Fibroblast of skin of left quadriceps (primary cell): ENCODE data around the gene SEMA7A.

ENCODE experiments used
- DNase-seq, 2 experiments: peaks; one replicate each; pipeline ENCODE4 v3.0.0-alpha.2; 2013; ENCODE audit warnings: low read depth in 2 of 2

SEMA7A gene

GRCh38 chr15:74387141-74387541 is 46.6 kb downstream of the SEMA7A start:
- no peak for DNase-seq

- no peak for DNase-seq
Observed at GRCh38 chr15:74386496-74387140, 47.1 kb downstream of the SEMA7A start.

GRCh38 chr15:74385733-74386132 is 48.0 kb downstream of the SEMA7A start:
- DNase-seq, result no peak

GRCh38 chr15:74384881-74385643 is 48.7 kb downstream of the SEMA7A start:
- no peak for DNase-seq

GRCh38 chr15:74384566-74384880 is 49.2 kb downstream of the SEMA7A start:
- no peak for DNase-seq

GRCh38 chr15:74383695-74384565 is 49.8 kb downstream of the SEMA7A start:
- no peak for DNase-seq

- no peak for DNase-seq
Observed at GRCh38 chr15:74383286-74383685, 50.5 kb downstream of the SEMA7A start.

GRCh38 chr15:74382004-74382816 is 51.5 kb downstream of the SEMA7A start:
- peak in 1 of 2 experiments; percentile 57 for DNase-seq

GRCh38 chr15:74381481-74381880 is 52.3 kb downstream of the SEMA7A start:
- no peak for DNase-seq

GRCh38 chr15:74381190-74381453 is 52.6 kb downstream of the SEMA7A start:
- DNase-seq, result no peak

GRCh38 chr15:74380361-74381189 is 53.2 kb downstream of the SEMA7A start:
- DNase-seq, result no peak

GRCh38 chr15:74378848-74379247 is 54.9 kb downstream of the SEMA7A start:
- DNase-seq, result no peak

GRCh38 chr15:74377831-74378766 is 55.7 kb downstream of the SEMA7A start:
- DNase-seq, result no peak

GRCh38 chr15:74376825-74377581 is 56.8 kb downstream of the SEMA7A start:
- no peak for DNase-seq

- no peak for DNase-seq
Observed at GRCh38 chr15:74376226-74376625, 57.5 kb downstream of the SEMA7A start.

- DNase-seq, result no peak
Observed at GRCh38 chr15:74375303-74375693, 58.5 kb downstream of the SEMA7A start.

- DNase-seq, result no peak
Observed at GRCh38 chr15:74374648-74375302, 59.0 kb downstream of the SEMA7A start.

GRCh38 chr15:74373731-74374647 is 59.8 kb downstream of the SEMA7A start:
- DNase-seq, result peak in 1 of 2 experiments; percentile 66
